ENCODE measurements around the gene BATF.

Gene BATF

GRCh38 chr14:75545907-75546306 lies 23.6 kb downstream of the BATF start:
- POLR2A ChIA-PET (ENCODE audit: low non-redundant PET): no interaction called here
- CTCF ChIA-PET: interaction anchor here (0.6 to 0.9 kb wide), 2 partner anchors 25 to 57 kb away, joined by 3 to 4 read pairs; no protein-coding TSS in a partner anchor
- H3K27ac ChIP-seq: no peak overlapping the region
- DNase-seq (ENCODE audit: low spot score): no peak
- no peak for TF ChIP-seq CTCF (conservative IDR thresholded peaks at IDR 0.05; ENCODE audit: low read depth)

- H3K27ac ChIP-seq: no peak overlapping the region
- ChIA-PET POLR2A (ENCODE audit: low non-redundant PET) (no interaction called here), CTCF (no interaction called here)
- TF ChIP-seq CTCF (conservative IDR thresholded peaks at IDR 0.05; ENCODE audit: low read depth): no peak
- no peak for DNase-seq (ENCODE audit: low spot score)
Measured at GRCh38 chr14:75547552-75548250, 25.4 kb downstream of the BATF start.

- ChIA-PET POLR2A (ENCODE audit: low non-redundant PET) (no interaction called here), CTCF (no interaction called here)
- no peak for DNase-seq (ENCODE audit: low spot score)
- no peak overlapping the region for H3K27ac ChIP-seq
- no peak for TF ChIP-seq CTCF (conservative IDR thresholded peaks at IDR 0.05; ENCODE audit: low read depth)
Measured at GRCh38 chr14:75548544-75548943, 26.3 kb downstream of the BATF start.

- no peak for DNase-seq (ENCODE audit: low spot score)
- ChIA-PET CTCF (no interaction called here), POLR2A (ENCODE audit: low non-redundant PET) (no interaction called here)
- TF ChIP-seq CTCF (conservative IDR thresholded peaks at IDR 0.05; ENCODE audit: low read depth): no peak
- no peak overlapping the region for H3K27ac ChIP-seq
Measured at GRCh38 chr14:75549169-75549568, 26.9 kb downstream of the BATF start.

- TF ChIP-seq CTCF (conservative IDR thresholded peaks at IDR 0.05; ENCODE audit: low read depth): no peak
- ChIA-PET CTCF (interaction anchor here (0.7 kb wide), 1 partner anchor 355 kb away, joined by 3 read pairs; no protein-coding TSS in a partner anchor), POLR2A (ENCODE audit: low non-redundant PET) (no interaction called here)
- no peak for DNase-seq (ENCODE audit: low spot score)
- no peak overlapping the region for H3K27ac ChIP-seq
Measured at GRCh38 chr14:75551021-75551420, 28.8 kb downstream of the BATF start.

- TF ChIP-seq CTCF (conservative IDR thresholded peaks at IDR 0.05; ENCODE audit: low read depth): no peak
- H3K27ac ChIP-seq: no peak overlapping the region
- ChIA-PET CTCF (interaction anchor here (0.5 to 1.4 kb wide), 3 partner anchors 12 to 584 kb away, joined by 3 to 6 read pairs (median 3); no protein-coding TSS in a partner anchor), POLR2A (ENCODE audit: low non-redundant PET) (no interaction called here)
- DNase-seq (ENCODE audit: low spot score): no peak
Measured at GRCh38 chr14:75553157-75553556, 30.9 kb downstream of the BATF start.
